SU-DHL-6 (cell line): ENCODE data around the gene PAM16.

Experiments used
- H2AFZ ChIP-seq: fragments of 200-600 bp; sonication (generic); 2 replicates; pipeline ENCODE4 v1.6.1; 2014; ENCODE audit warnings: low read depth, mild to moderate bottlenecking, moderate library complexity, mixed read lengths, antibody characterized with exemption, low read length; ENCODE audit not compliant: severe bottlenecking
- H3F3A ChIP-seq: fragments of 200-600 bp; shearing (Covaris generic); 2 replicates; pipeline ENCODE4 v1.6.0; 2016; ENCODE audit warnings: antibody characterized with exemption, mild to moderate bottlenecking; ENCODE audit not compliant: insufficient read depth
- H3K27ac ChIP-seq: fragments of 200-600 bp; sonication (generic); 2 replicates; pipeline ENCODE4 v1.5.1; 2016; ENCODE audit warnings: low read depth, mild to moderate bottlenecking, low read length, moderate library complexity, mixed read lengths
- H3K27me3 ChIP-seq: fragments of 200-600 bp; sonication (generic), shearing (Covaris generic); 2 replicates; pipeline ENCODE4 v1.6.0; 2014; ENCODE audit warnings: mild to moderate bottlenecking, low read length
- H3K36me3 ChIP-seq: fragments of 200-600 bp; sonication (generic); 2 replicates; pipeline ENCODE4 v1.6.1; 2014; ENCODE audit warnings: mild to moderate bottlenecking, low read length, mixed read lengths
- H3K4me2 ChIP-seq: fragments of 300-600, 200-600 bp; shearing (Covaris generic), sonication (generic); 2 replicates; pipeline ENCODE4 v1.6.0; 2014; ENCODE audit warnings: low read length, low read depth, mild to moderate bottlenecking; ENCODE audit not compliant: poor library complexity, severe bottlenecking
- H3K4me3 ChIP-seq: fragments of 200-600 bp; sonication (generic); 2 replicates; pipeline ENCODE4 v1.5.1; 2014; ENCODE audit warnings: antibody characterized with exemption, low read length, mild to moderate bottlenecking, mixed read lengths; ENCODE audit not compliant: insufficient read depth, poor library complexity, severe bottlenecking
- H3K79me2 ChIP-seq: fragments of 200-600 bp; sonication (generic); 2 replicates; pipeline ENCODE4 v1.6.1; 2014; ENCODE audit warnings: mild to moderate bottlenecking, low read length, moderate library complexity; ENCODE audit not compliant: insufficient read depth
- H3K9ac ChIP-seq: fragments of 200-600 bp; sonication (generic); 2 replicates; pipeline ENCODE4 v1.7.0; 2014; ENCODE audit warnings: mild to moderate bottlenecking, low read length
- H3K9me2 ChIP-seq: fragments of 200-600 bp; sonication (generic); replicated peaks from 2 replicates; pipeline ENCODE4 v1.6.1; 2014; ENCODE audit warnings: low read length; ENCODE audit not compliant: insufficient read depth
- H3K9me3 ChIP-seq: fragments of 200-600 bp; sonication (generic); 2 replicates; pipeline ENCODE4 v1.6.1; 2014; ENCODE audit warnings: low read length, mixed read lengths; ENCODE audit not compliant: insufficient read depth
- H4K20me1 ChIP-seq: fragments of 200-600 bp; sonication (generic); 2 replicates; pipeline ENCODE4 v1.6.1; 2014; ENCODE audit warnings: low read depth, mild to moderate bottlenecking, antibody characterized with exemption, low read length, moderate library complexity, mixed read lengths
- EZH2phosphoT487 ChIP-seq: fragments of 200-600 bp; sonication (generic), shearing (Covaris generic); conservative IDR thresholded peaks from 2 replicates; pipeline ENCODE4 v1.6.1; 2018; ENCODE audit warnings: mild to moderate bottlenecking, antibody characterized with exemption, low read length, moderate library complexity, mixed read lengths
- TF ChIP-seq, protein P1 (sequence below): fragments of 200-600 bp; sonication (generic); IDR thresholded peaks from one replicate; pipeline ENCODE4 v1.5.1; 2017; ENCODE audit warnings: antibody characterized with exemption, mild to moderate bottlenecking, low read length, moderate library complexity; ENCODE audit not compliant: insufficient read depth, poor library complexity, severe bottlenecking

The PAM16 gene

GRCh38 chr16:4306470-4307214 is 44.5 kb downstream of the PAM16 start:
- Histone ChIP-seq H4K20me1 (no peaks in the 10 kb centered on the region), H3K9me2 (no peaks in the 10 kb centered on the region), H3K4me2 (peak overlapping the region; percentile 87), H3K27me3 (no peaks in the 10 kb centered on the region), H2AFZ (peak overlapping the region; percentile 7), H3K36me3 (no peaks in the 10 kb centered on the region), H3K27ac (peak overlapping the region; percentile 88), H3K79me2 (peaks cover 29% of the 10 kb centered on the region), H3K4me3 (peak overlapping the region; percentile 83), H3F3A (peaks cover 28% of the 10 kb centered on the region), H3K9ac (peak overlapping the region; percentile 81), H3K9me3 (no peaks in the 10 kb centered on the region)
- TF ChIP-seq, protein P1, sequence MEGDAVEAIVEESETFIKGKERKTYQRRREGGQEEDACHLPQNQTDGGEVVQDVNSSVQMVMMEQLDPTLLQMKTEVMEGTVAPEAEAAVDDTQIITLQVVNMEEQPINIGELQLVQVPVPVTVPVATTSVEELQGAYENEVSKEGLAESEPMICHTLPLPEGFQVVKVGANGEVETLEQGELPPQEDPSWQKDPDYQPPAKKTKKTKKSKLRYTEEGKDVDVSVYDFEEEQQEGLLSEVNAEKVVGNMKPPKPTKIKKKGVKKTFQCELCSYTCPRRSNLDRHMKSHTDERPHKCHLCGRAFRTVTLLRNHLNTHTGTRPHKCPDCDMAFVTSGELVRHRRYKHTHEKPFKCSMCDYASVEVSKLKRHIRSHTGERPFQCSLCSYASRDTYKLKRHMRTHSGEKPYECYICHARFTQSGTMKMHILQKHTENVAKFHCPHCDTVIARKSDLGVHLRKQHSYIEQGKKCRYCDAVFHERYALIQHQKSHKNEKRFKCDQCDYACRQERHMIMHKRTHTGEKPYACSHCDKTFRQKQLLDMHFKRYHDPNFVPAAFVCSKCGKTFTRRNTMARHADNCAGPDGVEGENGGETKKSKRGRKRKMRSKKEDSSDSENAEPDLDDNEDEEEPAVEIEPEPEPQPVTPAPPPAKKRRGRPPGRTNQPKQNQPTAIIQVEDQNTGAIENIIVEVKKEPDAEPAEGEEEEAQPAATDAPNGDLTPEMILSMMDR, result no peak
- TF ChIP-seq EZH2phosphoT487, result no peak

- Histone ChIP-seq H3K36me3 (no peaks in the 10 kb centered on the region), H3K4me3 (no peak overlapping the region), H3K79me2 (peaks cover 29% of the 10 kb centered on the region), H4K20me1 (no peaks in the 10 kb centered on the region), H3F3A (peaks cover 21% of the 10 kb centered on the region), H3K9me2 (no peaks in the 10 kb centered on the region), H3K4me2 (no peak overlapping the region), H3K9me3 (no peaks in the 10 kb centered on the region), H2AFZ (no peak overlapping the region), H3K27me3 (no peaks in the 10 kb centered on the region), H3K27ac (no peak overlapping the region), H3K9ac (no peak overlapping the region)
- TF ChIP-seq EZH2phosphoT487, result no peak
- TF ChIP-seq, protein P1, result no peak
These were observed 47.1 kb downstream of the PAM16 start for GRCh38 chr16:4303973-4304372.

GRCh38 chr16:4301968-4302367 is 49.2 kb downstream of the PAM16 start:
- H3K4me3 ChIP-seq, result no peak overlapping the region
- H3K27ac ChIP-seq, result no peak overlapping the region
- no peaks in the 10 kb centered on the region for H3K27me3 ChIP-seq
- H3K79me2 ChIP-seq, result peaks cover 26% of the 10 kb centered on the region
- H3K4me2 ChIP-seq, result no peak overlapping the region
- H3K9me2 ChIP-seq, result no peaks in the 10 kb centered on the region
- no peaks in the 10 kb centered on the region for H3K9me3 ChIP-seq
- no peaks in the 10 kb centered on the region for H3K36me3 ChIP-seq
- no peak overlapping the region for H3K9ac ChIP-seq
- no peak overlapping the region for H2AFZ ChIP-seq
- peaks cover 7% of the 10 kb centered on the region for H3F3A ChIP-seq
- TF ChIP-seq EZH2phosphoT487, result no peak
- TF ChIP-seq, protein P1, result no peak
- H4K20me1 ChIP-seq, result no peaks in the 10 kb centered on the region
